A673 (cell line): ENCODE measurements around the gene CCDC127. TPM values are rescaled to one million over a fixed set of nuclear protein-coding genes. Genes with fewer than 3 reads are reported as not detected.
"Not testable (repeated sequence)": the region's sequence is repeated elsewhere in the genome, so short reads cannot be mapped to it uniquely, and the experiment has no call there.

ENCODE experiments used
- BruUV-seq: library from RNA; stranded (reverse); fragments of 400-500 nt; replicated peaks from 2 replicates; lab custom pipeline; 2021; lab: Mats Ljungman, UMichigan
- CTCF ChIA-PET: fragments of 300-600 bp; sonication (Branson Sonifier 250); formaldehyde crosslinking; loops from one replicate; lab custom pipeline; 2022; ENCODE audit warnings: antibody characterized with exemption; lab: Charles Lee
- POLR2A ChIA-PET: fragments of 300-600 bp; sonication (Branson Sonifier 250); formaldehyde crosslinking; loops from one replicate; lab custom pipeline; 2022; ENCODE audit warnings: antibody characterized with exemption; ENCODE audit not compliant: low non-redundant PET; lab: Charles Lee
- DNase-seq: peaks from one replicate; pipeline ENCODE4 v3.0.0-alpha.2; 2015; ENCODE audit warnings: low spot score
- H3K27ac ChIP-seq: fragments of 200-600 bp; sonication (generic); 2 replicates; pipeline ENCODE4 v1.5.1; 2016; ENCODE audit warnings: mixed run types, low read depth, mild to moderate bottlenecking, mixed read lengths, antibody characterized with exemption, low read length; ENCODE audit not compliant: poor library complexity, severe bottlenecking
- H3K27me3 ChIP-seq: fragments of 200-600 bp; sonication (generic); replicated peaks from 2 replicates; pipeline ENCODE4 v1.6.1; 2017; ENCODE audit warnings: mixed run types, low read depth, mild to moderate bottlenecking, mixed read lengths, antibody characterized with exemption, low read length; ENCODE audit not compliant: insufficient read depth, poor library complexity
- H3K36me3 ChIP-seq: fragments of 200-600 bp; sonication (generic); 2 replicates; pipeline ENCODE4 v1.6.1; 2016; ENCODE audit warnings: mixed run types, mild to moderate bottlenecking, mixed read lengths, antibody characterized with exemption, low read length; ENCODE audit not compliant: insufficient read depth, poor library complexity, severe bottlenecking
- H3K4me1 ChIP-seq: fragments of 200-600 bp; sonication (generic); 2 replicates; pipeline ENCODE4 v1.6.1; 2017; ENCODE audit warnings: mixed run types, mild to moderate bottlenecking, mixed read lengths, antibody characterized with exemption, low read length; ENCODE audit not compliant: insufficient read depth, poor library complexity, severe bottlenecking
- H3K4me3 ChIP-seq: fragments of 200-600 bp; sonication (generic); 2 replicates; pipeline ENCODE4 v1.5.1; 2016; ENCODE audit warnings: low read depth, mixed run types, mild to moderate bottlenecking, mixed read lengths, low read length; ENCODE audit not compliant: poor library complexity, severe bottlenecking
- H3K9me3 ChIP-seq: fragments of 200-600 bp; sonication (generic); 2 replicates; pipeline ENCODE4 v1.6.1; 2016; ENCODE audit warnings: mixed run types, low read depth, mild to moderate bottlenecking, mixed read lengths, antibody characterized with exemption, low read length; ENCODE audit not compliant: poor library complexity, severe bottlenecking
- EZH2 ChIP-seq: fragments of 200-600 bp; sonication (generic); IDR thresholded peaks from 2 replicates; pipeline ENCODE4 v1.6.1; 2017; ENCODE audit warnings: borderline replicate concordance, low read depth, mild to moderate bottlenecking, mixed read lengths, antibody characterized with exemption, low read length; ENCODE audit not compliant: poor library complexity, severe bottlenecking
- intact Hi-C: fragments of 100-400 bp; cut with micrococcal nuclease; formaldehyde crosslinking; loops from one replicate; pipeline ENCODE4 v1.10.0; 2022; ENCODE audit not compliant: unreplicated experiment
- total RNA-seq: library from RNA; stranded (reverse); gene quantifications from 2 replicates; pipeline ENCODE4 v1.2.3, GENCODE V29; 2021
- TF ChIP-seq, protein P1 (sequence below): fragments of 300-800, 200-600 bp; sonication (generic); conservative IDR thresholded peaks from 2 replicates; pipeline ENCODE4 v1.5.1; 2017; ENCODE audit warnings: low read depth, mild to moderate bottlenecking, antibody characterized with exemption, low read length, moderate library complexity, mixed read lengths

The CCDC127 gene
- total RNA-seq, 1 experiment from 2014 or later: 8.8 TPM

DNA sequence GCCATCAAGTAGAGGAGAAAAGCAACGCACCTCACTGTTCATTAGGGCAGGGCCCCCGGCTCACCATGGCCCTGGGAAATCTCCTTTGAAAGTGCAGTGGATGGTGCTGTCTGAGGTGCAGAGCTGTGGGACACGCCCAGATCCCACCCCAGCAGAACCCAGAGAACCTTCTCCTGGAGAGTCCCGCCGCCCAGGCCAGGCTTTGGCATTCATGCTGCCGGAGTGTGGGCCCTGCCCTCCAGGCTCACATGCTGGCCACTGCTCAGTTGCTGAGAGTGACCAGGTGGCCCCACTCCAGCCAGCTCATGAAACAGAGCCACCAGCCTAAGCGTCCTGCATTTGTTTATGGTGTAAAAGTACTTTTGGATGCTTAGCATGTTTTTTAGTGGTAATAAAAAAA is 50.4 kb downstream of the CCDC127 start:
- no peak for DNase-seq
- H3K27me3 ChIP-seq: no peaks in the 10 kb centered on the region
- H3K27ac ChIP-seq: no peak overlapping the region
- no peaks in the 10 kb centered on the region for H3K36me3 ChIP-seq
- intact Hi-C loops: no loop called here
- no TSS peak for BruUV-seq
- CTCF ChIA-PET: no interaction called here
- TF ChIP-seq, protein P1, sequence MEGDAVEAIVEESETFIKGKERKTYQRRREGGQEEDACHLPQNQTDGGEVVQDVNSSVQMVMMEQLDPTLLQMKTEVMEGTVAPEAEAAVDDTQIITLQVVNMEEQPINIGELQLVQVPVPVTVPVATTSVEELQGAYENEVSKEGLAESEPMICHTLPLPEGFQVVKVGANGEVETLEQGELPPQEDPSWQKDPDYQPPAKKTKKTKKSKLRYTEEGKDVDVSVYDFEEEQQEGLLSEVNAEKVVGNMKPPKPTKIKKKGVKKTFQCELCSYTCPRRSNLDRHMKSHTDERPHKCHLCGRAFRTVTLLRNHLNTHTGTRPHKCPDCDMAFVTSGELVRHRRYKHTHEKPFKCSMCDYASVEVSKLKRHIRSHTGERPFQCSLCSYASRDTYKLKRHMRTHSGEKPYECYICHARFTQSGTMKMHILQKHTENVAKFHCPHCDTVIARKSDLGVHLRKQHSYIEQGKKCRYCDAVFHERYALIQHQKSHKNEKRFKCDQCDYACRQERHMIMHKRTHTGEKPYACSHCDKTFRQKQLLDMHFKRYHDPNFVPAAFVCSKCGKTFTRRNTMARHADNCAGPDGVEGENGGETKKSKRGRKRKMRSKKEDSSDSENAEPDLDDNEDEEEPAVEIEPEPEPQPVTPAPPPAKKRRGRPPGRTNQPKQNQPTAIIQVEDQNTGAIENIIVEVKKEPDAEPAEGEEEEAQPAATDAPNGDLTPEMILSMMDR: no peak
- TF ChIP-seq EZH2: no peak
- no peaks in the 10 kb centered on the region for H3K9me3 ChIP-seq
- POLR2A ChIA-PET: no interaction called here
- no peaks in the 10 kb centered on the region for H3K4me1 ChIP-seq
- H3K4me3 ChIP-seq: no peak overlapping the region

DNA sequence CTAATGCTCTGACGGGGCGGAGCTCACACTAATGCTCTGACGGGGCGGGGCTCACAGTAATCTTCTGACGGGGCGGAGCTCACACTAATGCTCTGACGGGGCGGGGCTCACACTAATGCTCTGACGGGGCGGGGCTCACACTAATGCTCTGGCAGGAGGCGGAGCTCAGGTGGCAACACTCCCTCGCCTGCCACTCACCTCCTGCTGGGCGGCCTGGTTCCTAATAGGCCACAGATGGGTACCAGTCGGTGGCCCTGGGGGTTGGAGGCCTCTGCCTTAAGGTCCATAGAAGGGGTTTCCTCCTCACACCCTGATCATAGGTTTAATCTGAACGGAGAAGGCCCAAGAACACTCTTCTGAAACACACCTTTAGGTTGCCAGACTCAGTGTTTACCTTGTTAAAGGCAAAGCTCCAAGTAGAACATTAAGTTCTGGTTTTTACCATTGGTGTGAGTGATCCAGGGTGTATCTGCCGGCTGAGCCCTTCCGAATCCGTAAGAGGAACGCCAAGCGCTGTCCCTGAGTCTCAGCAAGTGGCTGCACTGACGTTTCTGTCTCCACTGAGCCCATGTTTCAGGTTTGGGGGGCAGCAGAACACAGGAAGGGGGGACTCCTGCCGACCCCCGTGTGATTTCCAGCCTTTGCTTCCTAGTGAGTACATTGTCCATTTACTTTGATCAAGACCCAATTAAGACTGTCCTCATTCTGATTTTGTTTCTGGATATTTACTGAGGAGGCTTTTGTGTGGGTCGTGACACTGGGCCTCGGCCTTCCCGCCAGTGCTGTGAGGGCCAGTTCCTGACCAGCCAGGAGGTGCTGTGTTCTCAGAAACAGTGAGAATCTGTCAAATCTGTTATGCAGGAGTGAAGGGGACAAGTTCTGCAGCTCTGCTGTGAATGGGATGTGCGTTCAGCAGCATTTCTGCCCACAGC is 51.2 kb downstream of the CCDC127 start:
- BruUV-seq: no TSS peak
- no peak overlapping the region for H3K27ac ChIP-seq
- POLR2A ChIA-PET: no interaction called here
- DNase-seq: no peak
- TF ChIP-seq, protein P1: no peak
- no peak for TF ChIP-seq EZH2
- no peaks in the 10 kb centered on the region for H3K36me3 ChIP-seq
- H3K4me1 ChIP-seq: no peaks in the 10 kb centered on the region
- H3K4me3 ChIP-seq: no peak overlapping the region
- CTCF ChIA-PET: no interaction called here
- H3K27me3 ChIP-seq: no peaks in the 10 kb centered on the region
- intact Hi-C loops: no loop called here
- H3K9me3 ChIP-seq: no peaks in the 10 kb centered on the region

DNA sequence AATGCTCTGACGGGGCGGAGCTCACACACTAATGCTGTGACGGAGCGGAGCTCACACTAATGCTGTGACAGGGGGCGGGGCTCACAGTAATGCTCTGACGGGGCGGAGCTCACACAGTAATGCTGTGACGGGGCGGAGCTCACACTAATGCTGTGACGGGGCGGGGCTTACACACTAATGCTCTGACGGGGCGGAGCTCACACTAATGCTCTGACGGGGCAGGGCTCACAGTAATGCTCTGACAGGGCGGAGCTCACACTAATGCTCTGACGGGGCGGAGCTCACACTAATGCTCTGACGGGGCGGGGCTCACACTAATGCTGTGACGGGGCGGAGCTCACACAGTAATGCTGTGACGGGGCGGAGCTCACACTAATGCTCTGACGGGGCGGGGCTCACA is 53.2 kb downstream of the CCDC127 start:
- H3K36me3 ChIP-seq, H3K27me3 ChIP-seq, H3K4me1 ChIP-seq, POLR2A ChIA-PET, H3K27ac ChIP-seq, CTCF ChIA-PET, H3K4me3 ChIP-seq, H3K9me3 ChIP-seq, DNase-seq, intact Hi-C loops, BruUV-seq: not testable (repeated sequence)

DNA sequence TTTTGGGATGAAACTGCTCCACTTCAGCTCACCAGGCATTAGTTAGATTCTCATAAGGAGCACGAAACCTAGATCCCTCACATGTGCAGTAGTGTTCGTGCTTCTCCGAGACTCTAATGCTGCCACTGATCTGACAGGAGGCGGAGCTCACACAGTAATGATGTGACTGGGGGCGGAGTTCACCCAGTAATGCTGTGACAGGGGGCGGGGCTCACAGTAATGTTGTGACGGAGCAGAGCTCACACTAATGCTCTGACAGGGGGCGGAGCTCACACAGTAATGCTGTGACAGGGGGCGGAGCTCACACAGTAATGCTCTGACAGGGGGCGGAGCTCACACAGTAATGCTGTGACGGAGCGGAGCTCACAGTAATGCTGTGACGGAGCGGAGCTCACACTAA is 53.7 kb downstream of the CCDC127 start:
- H3K27ac ChIP-seq: no peak overlapping the region
- no peaks in the 10 kb centered on the region for H3K27me3 ChIP-seq
- ChIA-PET POLR2A (no interaction called here), CTCF (no interaction called here)
- BruUV-seq: no TSS peak
- intact Hi-C loops: no loop called here
- no peak for DNase-seq
- TF ChIP-seq, protein P1: no peak
- TF ChIP-seq EZH2: no peak
- H3K36me3 ChIP-seq: no peaks in the 10 kb centered on the region
- no peaks in the 10 kb centered on the region for H3K9me3 ChIP-seq
- no peak overlapping the region for H3K4me3 ChIP-seq
- H3K4me1 ChIP-seq: no peaks in the 10 kb centered on the region
